Endothelial cell of umbilical vein (primary cell): ENCODE measurements around the gene LHFPL6. TPM values are rescaled to one million over a fixed set of nuclear protein-coding genes. Genes with fewer than 3 reads are reported as not detected.

ENCODE experiments used
- BruUV-seq: library from RNA; stranded (reverse); fragments of 400-500 nt; replicated peaks from 2 replicates; lab custom pipeline; 2021; lab: Mats Ljungman, UMichigan
- CTCF ChIA-PET: fragments of 300-600, 350-600 bp; sonication (Branson Sonifier 250); formaldehyde crosslinking; loops from one replicate; lab custom pipeline; 2021; ENCODE audit warnings: antibody characterized with exemption, inconsistent platforms; lab: Charles Lee
- POLR2A ChIA-PET: fragments of 300-600, 350-600 bp; sonication (Branson Sonifier 250); formaldehyde crosslinking; loops from one replicate; lab custom pipeline; 2021; ENCODE audit warnings: antibody characterized with exemption, inconsistent platforms; lab: Charles Lee
- DNase-seq: peaks from one replicate; pipeline ENCODE4 v3.0.0-alpha.2; 2011; ENCODE audit warnings: low read depth, low spot score
- FAIRE-seq: peaks from 2 replicates; lab custom pipeline; 2011; peaks lifted over from hg19 to GRCh38; lab: Jason Lieb, UNC
- H2AFZ ChIP-seq: 2 replicates; pipeline ENCODE4 v1.6.0; 2012; ENCODE audit warnings: low read depth, low read length, control low read depth, inconsistent platforms
- H3K27ac ChIP-seq: 2 replicates; pipeline ENCODE4 v1.5.1; 2011; ENCODE audit warnings: low read depth, mild to moderate bottlenecking, control low read depth, low read length, moderate library complexity; ENCODE audit not compliant: insufficient read depth
- H3K27me3 ChIP-seq, 2 experiments: 2 replicates each; pipeline versions ENCODE4 v1.6.0 to v1.6.1; 2011; ENCODE audit warnings: low read length in 2 of 2, mixed read lengths in 1 of 2; ENCODE audit not compliant: control insufficient read depth in 2 of 2, insufficient read depth in 2 of 2
- H3K36me3 ChIP-seq, 2 experiments: 2 replicates in 1 of 2; 3 replicates in 1 of 2; pipeline ENCODE4 v1.5.1; 2011; ENCODE audit warnings: low read length in 2 of 2, mild to moderate bottlenecking in 1 of 2, moderate library complexity in 1 of 2; ENCODE audit not compliant: control insufficient read depth in 2 of 2, insufficient read depth in 2 of 2; ENCODE audit errors: extremely low read depth in 1 of 2
- H3K4me1 ChIP-seq: 3 replicates; pipeline ENCODE4 v1.5.1; 2011; ENCODE audit warnings: mild to moderate bottlenecking, low read length; ENCODE audit not compliant: control insufficient read depth, insufficient read depth; ENCODE audit errors: extremely low read depth
- H3K4me2 ChIP-seq: 2 replicates; pipeline ENCODE4 v1.6.1; 2011; ENCODE audit warnings: low read length, control low read depth, mixed read lengths; ENCODE audit not compliant: insufficient read depth
- H3K4me3 ChIP-seq, 3 experiments: fragments of 200-600 bp in 1 of 3; sonication (generic), shearing (Covaris generic) in 1 of 3; replicated peaks in 1 of 3; 2 replicates each; pipeline ENCODE4 v1.5.1; 2011 to 2016; ENCODE audit warnings: control low read depth in 3 of 3, low read length in 3 of 3, mild to moderate bottlenecking in 2 of 3, inconsistent platforms in 1 of 3, low read depth in 1 of 3, moderate library complexity in 1 of 3; ENCODE audit not compliant: insufficient read depth in 1 of 3
- H3K79me2 ChIP-seq: 2 replicates; pipeline ENCODE4 v1.6.0; 2012; ENCODE audit warnings: low read length, inconsistent platforms; ENCODE audit not compliant: control insufficient read depth, insufficient read depth
- H3K9ac ChIP-seq: replicated peaks from 2 replicates; pipeline ENCODE3; 2011; ENCODE audit warnings: low read length, control low read depth; ENCODE audit not compliant: insufficient read depth; ENCODE audit errors: extremely low read depth
- H3K9me1 ChIP-seq: replicated peaks from 3 replicates; pipeline ENCODE4 v1.6.0; 2011; ENCODE audit warnings: mild to moderate bottlenecking, low read length; ENCODE audit not compliant: control insufficient read depth, insufficient read depth; ENCODE audit errors: extremely low read depth
- H3K9me3 ChIP-seq: replicated peaks from 2 replicates; pipeline ENCODE4 v1.5.1; 2012; ENCODE audit warnings: low read length, inconsistent platforms; ENCODE audit not compliant: control insufficient read depth, insufficient read depth
- H4K20me1 ChIP-seq: replicated peaks from 2 replicates; pipeline ENCODE3; 2011; ENCODE audit warnings: mild to moderate bottlenecking, low read length; ENCODE audit not compliant: control insufficient read depth, insufficient read depth; ENCODE audit errors: extremely low read depth
- FOS ChIP-seq: IDR thresholded peaks from 2 replicates; pipeline ENCODE4 v1.6.1; 2011; ENCODE audit warnings: mild to moderate bottlenecking, low read length, moderate library complexity, borderline replicate concordance; ENCODE audit not compliant: insufficient read depth
- GATA2 ChIP-seq: IDR thresholded peaks from 2 replicates; pipeline ENCODE4 v1.7.0; 2011; ENCODE audit warnings: low read depth, mild to moderate bottlenecking, moderate library complexity, mixed read lengths, low read length; ENCODE audit not compliant: insufficient read length, insufficient read depth
- JUN ChIP-seq: IDR thresholded peaks from 2 replicates; pipeline ENCODE4 v1.6.1; 2011; ENCODE audit warnings: borderline replicate concordance, low read depth; ENCODE audit not compliant: insufficient read length, insufficient read depth
- MYC ChIP-seq: IDR thresholded peaks from one replicate; pipeline ENCODE4 v1.6.1; 2011; ENCODE audit warnings: mild to moderate bottlenecking, low read depth, low read length
- POLR2A ChIP-seq: IDR thresholded peaks from 2 replicates; pipeline ENCODE4 v1.6.1; 2012; ENCODE audit warnings: low read depth, mild to moderate bottlenecking, control low read depth, low read length
- POLR2AphosphoS5 ChIP-seq: IDR thresholded peaks from 2 replicates; pipeline ENCODE4 v1.6.1; 2012; ENCODE audit warnings: low read depth, mild to moderate bottlenecking, control low read depth, low read length, moderate library complexity; ENCODE audit not compliant: insufficient read depth
- dilution Hi-C: fragments of 300-500 bp; cut with MboI; formaldehyde crosslinking; loops from one replicate; pipeline ENCODE4 v1.15.0; 2019; ENCODE audit warnings: low sequenced_read_pairs; ENCODE audit not compliant: extremely low pct_ligation_motif_present
- intact Hi-C: fragments of 100-400 bp; cut with micrococcal nuclease; formaldehyde crosslinking; loops from one replicate; pipeline ENCODE4 v1.10.0; 2022
- polyA plus RNA-seq, 4 experiments: library from polyadenylated mRNA; depleted of rRNA in 3 of 4; stranded (reverse) in 3 of 4; unstranded in 1 of 4; fragments of >200 nt; gene quantifications; 2 replicates each; pipeline versions ENCODE4 v1.2.1 to v1.2.3, GENCODE V29; 2011 to 2012; ENCODE audit warnings: missing spikeins in 1 of 4
- total RNA-seq: library from RNA; stranded (reverse); gene quantifications from 2 replicates; pipeline ENCODE4 v1.2.3, GENCODE V29; 2021
- TF ChIP-seq, protein P1 (sequence below): IDR thresholded peaks from 2 replicates; pipeline ENCODE4 v1.6.1; 2011; ENCODE audit not compliant: insufficient read depth, insufficient read length

Gene LHFPL6
- total and polyA plus RNA-seq, 2 donors (not counting 3 experiments of a cell fraction or from before 2014, with no cell fraction given): 17.5 to 19.4 TPM

- Histone ChIP-seq H3K36me3 (no peaks in the 10 kb centered on the region), H3K79me2 (no peaks in the 10 kb centered on the region), H3K27ac (no peak overlapping the region), H3K4me2 (no peak overlapping the region), H3K9me3 (no peaks in the 10 kb centered on the region), H2AFZ (no peak overlapping the region), H3K4me3 (no peak overlapping the region), H3K9me1 (no peaks in the 10 kb centered on the region), H3K9ac (no peak overlapping the region), H4K20me1 (no peaks in the 10 kb centered on the region), H3K4me1 (no peaks in the 10 kb centered on the region), H3K27me3 (no peaks in the 10 kb centered on the region)
- intact Hi-C loops (no loop called here), dilution Hi-C loops (no loop called here)
- POLR2A ChIA-PET: no interaction called here
- CTCF ChIA-PET: no interaction called here
- TF ChIP-seq GATA2 (no peak), FOS (no peak), MYC (no peak)
- BruUV-seq: no TSS peak
- no peak for DNase-seq
- FAIRE-seq: no peak
Observed at GRCh38 chr13:39494633-39495032, 108.4 kb downstream of the LHFPL6 start.

GRCh38 chr13:39494006-39494405 is 109.0 kb downstream of the LHFPL6 start:
- no peaks in the 10 kb centered on the region for H3K79me2 ChIP-seq
- intact Hi-C loops: no loop called here
- no peaks in the 10 kb centered on the region for H4K20me1 ChIP-seq
- FAIRE-seq: no peak
- no peaks in the 10 kb centered on the region for H3K9me1 ChIP-seq
- no peak overlapping the region for H3K27ac ChIP-seq
- H3K27me3 ChIP-seq: no peaks in the 10 kb centered on the region
- no peak for DNase-seq
- TF ChIP-seq POLR2A (no peak), FOS (no peak), MYC (no peak), JUN (no peak), POLR2AphosphoS5 (no peak)
- TF ChIP-seq, protein P1, sequence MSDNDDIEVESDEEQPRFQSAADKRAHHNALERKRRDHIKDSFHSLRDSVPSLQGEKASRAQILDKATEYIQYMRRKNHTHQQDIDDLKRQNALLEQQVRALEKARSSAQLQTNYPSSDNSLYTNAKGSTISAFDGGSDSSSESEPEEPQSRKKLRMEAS: no peak
- no TSS peak for BruUV-seq
- CTCF ChIA-PET: interaction anchor here (1.0 kb wide), 1 partner anchor 118 kb away, joined by 4 read pairs; no protein-coding TSS in a partner anchor
- POLR2A ChIA-PET: interaction anchor here (0.6 kb wide), 1 partner anchor 26 kb away, joined by 3 read pairs; no protein-coding TSS in a partner anchor
- H3K4me2 ChIP-seq: no peak overlapping the region
- no peak overlapping the region for H2AFZ ChIP-seq
- H3K9me3 ChIP-seq: no peaks in the 10 kb centered on the region
- no peak overlapping the region for H3K4me3 ChIP-seq
- H3K36me3 ChIP-seq: no peaks in the 10 kb centered on the region
- dilution Hi-C loops: no loop called here
- no peaks in the 10 kb centered on the region for H3K4me1 ChIP-seq
- no peak overlapping the region for H3K9ac ChIP-seq
